H9 (cell line): ENCODE data around the gene CHD6. TPM values are rescaled to one million over a fixed set of nuclear protein-coding genes. Genes with fewer than 3 reads are reported as not detected.

Source experiments
- DNase-seq: peaks from one replicate; pipeline ENCODE4 v3.0.0-alpha.2; 2017
- H2AFZ ChIP-seq: one replicate; pipeline ENCODE4 v1.6.1; 2013; ENCODE audit warnings: mild to moderate bottlenecking, low read length, control low read depth, moderate library complexity
- H2AK5ac ChIP-seq: 2 replicates; pipeline ENCODE4 v1.6.1; 2013; ENCODE audit warnings: low read length, control low read depth, mixed read lengths; ENCODE audit not compliant: insufficient read length
- H2BK120ac ChIP-seq: one replicate; pipeline ENCODE4 v1.6.1; 2013; ENCODE audit warnings: low read depth, mild to moderate bottlenecking, low read length, control low read depth, inconsistent platforms; ENCODE audit not compliant: poor library complexity, severe bottlenecking
- H2BK12ac ChIP-seq: 2 replicates; pipeline ENCODE4 v1.6.1; 2013; ENCODE audit warnings: low read length, control low read depth, mixed read lengths, low read depth; ENCODE audit not compliant: insufficient read length
- H2BK15ac ChIP-seq: 2 replicates; pipeline ENCODE4 v1.6.1; 2013; ENCODE audit warnings: low read depth, low read length, control low read depth
- H2BK20ac ChIP-seq: one replicate; pipeline ENCODE4 v1.6.1; 2013; ENCODE audit warnings: low read depth, mild to moderate bottlenecking, low read length, control low read depth, inconsistent platforms; ENCODE audit not compliant: poor library complexity, severe bottlenecking
- H2BK5ac ChIP-seq: 2 replicates; pipeline ENCODE4 v1.6.1; 2013; ENCODE audit warnings: low read length, control low read depth, mixed read lengths; ENCODE audit not compliant: insufficient read length
- H3K14ac ChIP-seq: 2 replicates; pipeline ENCODE4 v1.6.1; 2013; ENCODE audit warnings: low read length, control low read depth; ENCODE audit not compliant: insufficient read depth
- H3K18ac ChIP-seq: 2 replicates; pipeline ENCODE4 v1.6.1; 2013; ENCODE audit warnings: low read depth, mild to moderate bottlenecking, mixed read lengths, low read length, control low read depth; ENCODE audit not compliant: insufficient read length
- H3K23ac ChIP-seq: 2 replicates; pipeline ENCODE4 v1.6.1; 2013; ENCODE audit warnings: low read length, control low read depth, mixed read lengths, low read depth; ENCODE audit not compliant: insufficient read length
- H3K23me2 ChIP-seq: 2 replicates; pipeline ENCODE4 v1.6.1; 2013; ENCODE audit warnings: low read depth, mild to moderate bottlenecking, mixed read lengths, low read length, control low read depth; ENCODE audit not compliant: insufficient read length, poor library complexity, severe bottlenecking
- H3K27ac ChIP-seq: 2 replicates; pipeline ENCODE4 v1.5.1; 2013; ENCODE audit warnings: low read length, control low read depth, mixed read lengths, low read depth; ENCODE audit not compliant: insufficient read length
- H3K27me3 ChIP-seq: 2 replicates; pipeline ENCODE4 v1.6.1; 2013; ENCODE audit warnings: low read length, control low read depth, inconsistent platforms; ENCODE audit not compliant: insufficient read depth
- H3K4ac ChIP-seq: 2 replicates; pipeline ENCODE4 v1.6.1; 2013; ENCODE audit warnings: low read depth, mild to moderate bottlenecking, control low read depth, inconsistent platforms, low read length, moderate library complexity
- H3K4me1 ChIP-seq: 2 replicates; pipeline ENCODE4 v1.6.1; 2013; ENCODE audit warnings: low read length, control low read depth, inconsistent platforms; ENCODE audit not compliant: insufficient read depth
- H3K4me2 ChIP-seq: 2 replicates; pipeline ENCODE4 v1.6.1; 2013; ENCODE audit warnings: low read length, control low read depth, mixed read lengths; ENCODE audit not compliant: insufficient read length, insufficient read depth
- H3K56ac ChIP-seq: 2 replicates; pipeline ENCODE4 v1.6.1; 2013; ENCODE audit warnings: low read depth, mild to moderate bottlenecking, mixed read lengths, low read length, control low read depth; ENCODE audit not compliant: insufficient read length
- H3K79me1 ChIP-seq: 2 replicates; pipeline ENCODE4 v1.6.1; 2013; ENCODE audit warnings: low read depth, mild to moderate bottlenecking, moderate library complexity, low read length, control low read depth, inconsistent platforms; ENCODE audit not compliant: insufficient read depth, poor library complexity, severe bottlenecking
- H3K79me2 ChIP-seq: 2 replicates; pipeline ENCODE4 v1.6.1; 2013; ENCODE audit warnings: low read length, control low read depth, inconsistent platforms; ENCODE audit not compliant: insufficient read depth
- H3K9ac ChIP-seq: 2 replicates; pipeline ENCODE4 v1.6.1; 2013; ENCODE audit warnings: low read length, control low read depth, mixed read lengths; ENCODE audit not compliant: insufficient read length; ENCODE audit errors: extremely low read depth
- H3K9me3 ChIP-seq: one replicate; pipeline ENCODE4 v1.6.1; 2013; ENCODE audit warnings: low read depth, low read length, inconsistent platforms; ENCODE audit not compliant: control insufficient read depth
- H3T11ph ChIP-seq: one replicate; pipeline ENCODE4 v1.6.1; 2013; ENCODE audit warnings: mild to moderate bottlenecking, low read length, control low read depth, inconsistent platforms
- H4K20me1 ChIP-seq: one replicate; pipeline ENCODE4 v1.6.1; 2013; ENCODE audit not compliant: control insufficient read depth, insufficient read length, insufficient read depth
- H4K5ac ChIP-seq: 2 replicates; pipeline ENCODE4 v1.6.1; 2013; ENCODE audit warnings: low read depth, mild to moderate bottlenecking, mixed read lengths, low read length, control low read depth; ENCODE audit not compliant: insufficient read length
- H4K8ac ChIP-seq: replicated peaks from 2 replicates; pipeline ENCODE4 v1.6.1; 2013; ENCODE audit warnings: low read length, control low read depth, mixed read lengths, low read depth; ENCODE audit not compliant: insufficient read length
- H4K91ac ChIP-seq: 2 replicates; pipeline ENCODE4 v1.6.1; 2013; ENCODE audit warnings: low read depth, mild to moderate bottlenecking, moderate library complexity, mixed read lengths, low read length, control low read depth; ENCODE audit not compliant: insufficient read length
- H3K27ac Mint-ChIP-seq, 3 experiments: 2 replicates in 2 of 3; 3 replicates in 1 of 3; pipeline ENCODE4 v1.8.0; 2020 to 2021; ENCODE audit warnings: mixed read lengths in 3 of 3, mild to moderate bottlenecking in 1 of 3, moderate library complexity in 1 of 3
- H3K27me3 Mint-ChIP-seq: 2 replicates; pipeline ENCODE4 v1.8.0; 2021; ENCODE audit warnings: low read depth, mild to moderate bottlenecking, moderate library complexity, mixed read lengths
- H3K36me3 Mint-ChIP-seq, 3 experiments: 2 replicates in 2 of 3; 3 replicates in 1 of 3; pipeline ENCODE4 v1.8.0; 2020 to 2021; ENCODE audit warnings: low read depth in 3 of 3, mixed read lengths in 3 of 3; ENCODE audit not compliant: insufficient read depth in 1 of 3
- H3K4me1 Mint-ChIP-seq, 2 experiments: 2 replicates each; pipeline ENCODE4 v1.8.0; 2020; ENCODE audit warnings: mixed read lengths in 2 of 2
- H3K4me3 Mint-ChIP-seq, 2 experiments: 2 replicates in 1 of 2; 3 replicates in 1 of 2; pipeline ENCODE4 v1.8.0; 2020 to 2021; ENCODE audit warnings: mild to moderate bottlenecking in 2 of 2, mixed read lengths in 2 of 2, moderate library complexity in 1 of 2
- H3K9me3 Mint-ChIP-seq, 2 experiments: 2 replicates in 1 of 2; 3 replicates in 1 of 2; pipeline ENCODE4 v1.8.0; 2020; ENCODE audit warnings: mild to moderate bottlenecking in 2 of 2, mixed read lengths in 2 of 2, moderate library complexity in 1 of 2
- WGBS: extraction: QIAGEN DNeasy Blood & Tissue Kit; methylation state at CpG from one replicate; pipeline ENCODE4 v1.1.7; 2013; ENCODE audit warnings: missing lambda C conversion rate, low lambda C conversion rate, mixed read lengths; ENCODE audit not compliant: insufficient read length; ENCODE audit errors: extremely low coverage; 5-methylcytosine and 5-hydroxymethylcytosine counted together
- total RNA-seq: library from RNA; stranded (reverse); gene quantifications from 2 replicates; pipeline ENCODE4 v1.2.1, GENCODE V29; 2021
- TF ChIP-seq, protein P1 (sequence below): fragments of 200-600 bp; sonication (generic); conservative IDR thresholded peaks from 3 replicates; pipeline ENCODE4 v1.8.0; 2021; ENCODE audit warnings: antibody characterized with exemption, mild to moderate bottlenecking

CHD6 gene
- total RNA-seq, 1 experiment from 2014 or later, result 51.5 TPM

DNA sequence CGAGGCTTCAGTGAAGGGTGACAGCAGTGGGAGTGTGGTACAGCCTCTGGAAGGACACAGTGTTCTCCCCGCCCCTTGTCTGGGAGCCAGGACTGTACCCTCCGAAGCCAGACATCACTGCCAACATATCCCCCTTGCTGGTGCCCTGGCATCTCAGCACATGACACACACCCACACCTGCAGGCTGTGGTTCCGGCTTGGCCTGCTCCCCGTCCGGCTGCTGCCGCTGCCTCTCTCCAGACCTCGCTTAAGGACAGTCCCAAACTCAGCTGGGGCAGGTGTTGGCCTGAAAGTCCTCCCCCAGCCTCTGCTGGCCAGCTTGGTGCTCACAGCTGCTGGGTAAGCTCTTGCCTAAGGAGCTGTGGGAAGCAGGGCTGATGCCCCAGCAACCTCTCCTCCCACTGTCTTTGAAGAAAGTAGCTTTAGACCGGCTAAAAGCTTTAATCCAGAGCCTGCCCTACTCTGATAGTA lies 258.6 kb downstream of the CHD6 start:
- no peak overlapping the region for H3K4ac ChIP-seq
- no peak for DNase-seq
- Mint-ChIP-seq H3K9me3 (no peaks in the 10 kb centered on the region), H3K4me3 (no peak overlapping the region), H3K27me3 (peaks cover 3% of the 10 kb centered on the region), H3K36me3 (peaks cover 0 to 4% (median 3%) of the 10 kb centered on the region in 3 experiments; a peak in 3 of 7 replicates), H3K27ac (no peak overlapping the region; a peak in 1 of 7 replicates), H3K4me1 (0 out of 4 replicates have a peak, but pooled peaks cover 0 to 3% of the 10 kb centered on the region in 2 experiments)
- H4K20me1 ChIP-seq, result no peaks in the 10 kb centered on the region
- no peak overlapping the region; the same call in 1 of the 2 replicates for H3K14ac ChIP-seq
- no peaks in the 10 kb centered on the region for H3K79me1 ChIP-seq
- no peak overlapping the region for H3K4me2 ChIP-seq
- H4K91ac ChIP-seq, result no peak overlapping the region
- H4K5ac ChIP-seq, result no peak overlapping the region
- TF ChIP-seq, protein P1, sequence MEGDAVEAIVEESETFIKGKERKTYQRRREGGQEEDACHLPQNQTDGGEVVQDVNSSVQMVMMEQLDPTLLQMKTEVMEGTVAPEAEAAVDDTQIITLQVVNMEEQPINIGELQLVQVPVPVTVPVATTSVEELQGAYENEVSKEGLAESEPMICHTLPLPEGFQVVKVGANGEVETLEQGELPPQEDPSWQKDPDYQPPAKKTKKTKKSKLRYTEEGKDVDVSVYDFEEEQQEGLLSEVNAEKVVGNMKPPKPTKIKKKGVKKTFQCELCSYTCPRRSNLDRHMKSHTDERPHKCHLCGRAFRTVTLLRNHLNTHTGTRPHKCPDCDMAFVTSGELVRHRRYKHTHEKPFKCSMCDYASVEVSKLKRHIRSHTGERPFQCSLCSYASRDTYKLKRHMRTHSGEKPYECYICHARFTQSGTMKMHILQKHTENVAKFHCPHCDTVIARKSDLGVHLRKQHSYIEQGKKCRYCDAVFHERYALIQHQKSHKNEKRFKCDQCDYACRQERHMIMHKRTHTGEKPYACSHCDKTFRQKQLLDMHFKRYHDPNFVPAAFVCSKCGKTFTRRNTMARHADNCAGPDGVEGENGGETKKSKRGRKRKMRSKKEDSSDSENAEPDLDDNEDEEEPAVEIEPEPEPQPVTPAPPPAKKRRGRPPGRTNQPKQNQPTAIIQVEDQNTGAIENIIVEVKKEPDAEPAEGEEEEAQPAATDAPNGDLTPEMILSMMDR, result no peak
- no peak overlapping the region for H2BK5ac ChIP-seq
- no CpG with 5 or more reads among the region's 9 CpGs for WGBS
- H2BK12ac ChIP-seq, result no peak overlapping the region
- H3K27ac ChIP-seq, result no peak overlapping the region
- H3K56ac ChIP-seq, result no peak overlapping the region
- H2BK15ac ChIP-seq, result no peak overlapping the region
- H3K27me3 ChIP-seq, result no peaks in the 10 kb centered on the region
- no peak overlapping the region for H3K9ac ChIP-seq
- no peak overlapping the region for H4K8ac ChIP-seq
- H3T11ph ChIP-seq, result no peak overlapping the region
- no peaks in the 10 kb centered on the region for H3K9me3 ChIP-seq
- no peak overlapping the region for H2AK5ac ChIP-seq
- H3K23ac ChIP-seq, result no peak overlapping the region
- H2BK120ac ChIP-seq, result no peak overlapping the region
- no peaks in the 10 kb centered on the region for H3K23me2 ChIP-seq
- no peaks in the 10 kb centered on the region for H3K4me1 ChIP-seq
- no peak overlapping the region for H2AFZ ChIP-seq
- no peak overlapping the region for H3K18ac ChIP-seq
- no peak overlapping the region for H2BK20ac ChIP-seq
- no peaks in the 10 kb centered on the region for H3K79me2 ChIP-seq
